GM23248 (cell line): ENCODE data around the gene SMOC2. TPM values are rescaled to one million over a fixed set of nuclear protein-coding genes. Genes with fewer than 3 reads are reported as not detected.

Source experiments
- DNase-seq: peaks from one replicate; pipeline ENCODE4 v3.0.0-alpha.2; 2015
- H2AFZ ChIP-seq: fragments of 200-600 bp; sonication (generic); 2 replicates; pipeline ENCODE4 v1.6.1; 2016; ENCODE audit warnings: antibody characterized with exemption
- H3F3A ChIP-seq: fragments of 200-600 bp; sonication (generic); 2 replicates; pipeline ENCODE4 v1.6.1; 2016; ENCODE audit warnings: mild to moderate bottlenecking, antibody characterized with exemption, mixed run types; ENCODE audit not compliant: insufficient read depth
- H3K27ac ChIP-seq: fragments of 200-600 bp; sonication (generic); 2 replicates; pipeline ENCODE4 v1.5.1; 2016; ENCODE audit warnings: mild to moderate bottlenecking
- H3K27me3 ChIP-seq: fragments of 200-600 bp; sonication (generic); replicated peaks from 2 replicates; pipeline ENCODE4 v1.6.1; 2016; ENCODE audit warnings: mild to moderate bottlenecking; ENCODE audit not compliant: insufficient read depth
- H3K36me3 ChIP-seq: fragments of 200-600 bp; sonication (generic); 2 replicates; pipeline ENCODE4 v1.6.1; 2016; ENCODE audit warnings: low read depth, mild to moderate bottlenecking
- H3K4me1 ChIP-seq: fragments of 200-600 bp; sonication (generic); 2 replicates; pipeline ENCODE4 v1.6.1; 2016; ENCODE audit warnings: mild to moderate bottlenecking; ENCODE audit not compliant: insufficient read depth
- H3K4me2 ChIP-seq: fragments of 200-600 bp; sonication (generic); one replicate; pipeline ENCODE4 v1.6.1; 2016; ENCODE audit warnings: mild to moderate bottlenecking; ENCODE audit not compliant: unreplicated experiment
- H3K4me3 ChIP-seq: fragments of 200-600 bp; sonication (generic); 2 replicates; pipeline ENCODE4 v1.5.1; 2016; ENCODE audit warnings: mild to moderate bottlenecking
- H3K79me2 ChIP-seq: fragments of 200-600 bp; sonication (generic); 2 replicates; pipeline ENCODE4 v1.6.1; 2016; ENCODE audit warnings: mild to moderate bottlenecking; ENCODE audit not compliant: insufficient read depth
- H3K9ac ChIP-seq: fragments of 200-600 bp; sonication (generic); 2 replicates; pipeline ENCODE4 v1.6.1; 2016; ENCODE audit warnings: mild to moderate bottlenecking
- H3K9me2 ChIP-seq: fragments of 200-600 bp; sonication (generic); 2 replicates; pipeline ENCODE4 v1.6.1; 2016; ENCODE audit warnings: mixed run types, mild to moderate bottlenecking, moderate library complexity; ENCODE audit not compliant: insufficient read depth
- H3K9me3 ChIP-seq: fragments of 200-600 bp; sonication (generic); one replicate; pipeline ENCODE4 v1.6.1; 2017; ENCODE audit warnings: low read depth
- H4K20me1 ChIP-seq: fragments of 200-600 bp; sonication (generic); 2 replicates; pipeline ENCODE4 v1.6.0; 2016; ENCODE audit not compliant: insufficient read depth
- EZH2 ChIP-seq: fragments of 200-600 bp; sonication (generic); IDR thresholded peaks from 2 replicates; pipeline ENCODE4 v1.6.1; 2018; ENCODE audit warnings: antibody characterized with exemption, mild to moderate bottlenecking; ENCODE audit not compliant: insufficient read depth, poor library complexity, severe bottlenecking
- EZH2phosphoT487 ChIP-seq: fragments of 200-600 bp; sonication (generic); IDR thresholded peaks from 2 replicates; pipeline ENCODE4 v1.6.1; 2018; ENCODE audit warnings: antibody characterized with exemption, moderate library complexity, mild to moderate bottlenecking, low read depth; ENCODE audit not compliant: insufficient read depth
- WGBS, 2 experiments: methylation state at CpG; one replicate each; pipeline ENCODE4 v1.1.6; 2015 to 2017; ENCODE audit warnings: low lambda C conversion rate in 2 of 2, low coverage in 1 of 2; ENCODE audit errors: missing lambda C conversion rate in 2 of 2; 5-methylcytosine and 5-hydroxymethylcytosine counted together
- in situ Hi-C: fragments of 300-500 bp; cut with MboI; formaldehyde crosslinking; loops from 2 replicates; pipeline ENCODE4 v1.15.0; 2020
- polyA plus RNA-seq: library from polyadenylated mRNA; unstranded; fragments of >200 nt; fragmentation: Nextera tagmentation; extraction: Ambion mirVana; gene quantifications from 2 replicates; pipeline ENCODE4 v1.2.1, GENCODE V29; 2016
- total RNA-seq: library from RNA; depleted of rRNA; stranded (reverse); fragments of >200 nt; shearing (Covaris generic); gene quantifications from 2 replicates; pipeline ENCODE4 v1.2.3, GENCODE V29; 2014

SMOC2 gene
- total and polyA plus RNA-seq, 2 experiments from 2014 or later = not detected

- in situ Hi-C loops = no loop called here
- Histone ChIP-seq H3F3A (no peaks in the 10 kb centered on the region), H3K27me3 (no peaks in the 10 kb centered on the region), H3K79me2 (no peaks in the 10 kb centered on the region), H3K36me3 (no peaks in the 10 kb centered on the region), H3K4me3 (no peak overlapping the region), H3K9me3 (no peaks in the 10 kb centered on the region), H3K4me2 (no peak overlapping the region), H3K9ac (no peak overlapping the region), H3K27ac (no peak overlapping the region), H3K4me1 (no peaks in the 10 kb centered on the region), H4K20me1 (no peaks in the 10 kb centered on the region), H3K9me2 (no peaks in the 10 kb centered on the region), H2AFZ (no peak overlapping the region)
- 62 to 65% methylated on average over 20 to 21 of the region's 21 CpGs for WGBS, 2 experiments
- TF ChIP-seq EZH2 = no peak
- no peak for TF ChIP-seq EZH2phosphoT487
- no peak for DNase-seq
Observed at GRCh38 chr6:168538892-168539811, 98.2 kb downstream of the SMOC2 start.

- no peaks in the 10 kb centered on the region for H3F3A ChIP-seq
- H4K20me1 ChIP-seq = no peaks in the 10 kb centered on the region
- WGBS, 2 experiments = 58 to 61% methylated on average over 15 of the region's 15 CpGs
- no peaks in the 10 kb centered on the region for H3K9me3 ChIP-seq
- H3K4me3 ChIP-seq = no peak overlapping the region
- no peak overlapping the region for H3K27ac ChIP-seq
- no peaks in the 10 kb centered on the region for H3K36me3 ChIP-seq
- no peaks in the 10 kb centered on the region for H3K4me1 ChIP-seq
- H3K79me2 ChIP-seq = no peaks in the 10 kb centered on the region
- TF ChIP-seq EZH2phosphoT487 (no peak), EZH2 (no peak)
- in situ Hi-C loops = no loop called here
- H2AFZ ChIP-seq = no peak overlapping the region
- no peaks in the 10 kb centered on the region for H3K27me3 ChIP-seq
- no peak overlapping the region for H3K4me2 ChIP-seq
- DNase-seq = no peak
- no peak overlapping the region for H3K9ac ChIP-seq
- H3K9me2 ChIP-seq = no peaks in the 10 kb centered on the region
Observed at GRCh38 chr6:168540713-168541291, 99.8 kb downstream of the SMOC2 start.

GRCh38 chr6:168541307-168541706, 100.3 kb downstream of the SMOC2 start:
- H2AFZ ChIP-seq = no peak overlapping the region
- H3K79me2 ChIP-seq = no peaks in the 10 kb centered on the region
- no peak overlapping the region for H3K27ac ChIP-seq
- in situ Hi-C loops = no loop called here
- H3K9ac ChIP-seq = no peak overlapping the region
- no peaks in the 10 kb centered on the region for H4K20me1 ChIP-seq
- WGBS, 2 experiments = 44 to 55% methylated on average over 4 of the region's 4 CpGs
- no peaks in the 10 kb centered on the region for H3K9me2 ChIP-seq
- H3K36me3 ChIP-seq = no peaks in the 10 kb centered on the region
- no peak overlapping the region for H3K4me3 ChIP-seq
- DNase-seq = no peak
- TF ChIP-seq EZH2phosphoT487 (no peak), EZH2 (no peak)
- no peak overlapping the region for H3K4me2 ChIP-seq
- H3K9me3 ChIP-seq = no peaks in the 10 kb centered on the region
- H3K4me1 ChIP-seq = no peaks in the 10 kb centered on the region
- no peaks in the 10 kb centered on the region for H3K27me3 ChIP-seq
- no peaks in the 10 kb centered on the region for H3F3A ChIP-seq

- DNase-seq = no peak
- Histone ChIP-seq H3K27me3 (no peaks in the 10 kb centered on the region), H3K4me1 (no peaks in the 10 kb centered on the region), H3K9ac (no peak overlapping the region), H3K4me3 (no peak overlapping the region), H3K79me2 (no peaks in the 10 kb centered on the region), H3K9me2 (no peaks in the 10 kb centered on the region), H3K4me2 (no peak overlapping the region), H3K36me3 (no peaks in the 10 kb centered on the region), H2AFZ (no peak overlapping the region), H3F3A (no peaks in the 10 kb centered on the region), H3K9me3 (no peaks in the 10 kb centered on the region), H4K20me1 (no peaks in the 10 kb centered on the region), H3K27ac (no peak overlapping the region)
- TF ChIP-seq EZH2phosphoT487 = no peak
- TF ChIP-seq EZH2 = no peak
- in situ Hi-C loops = no loop called here
- WGBS, 2 experiments = 34 to 40% methylated on average over 8 of the region's 8 CpGs
Observed at GRCh38 chr6:168542301-168542700, 101.3 kb downstream of the SMOC2 start.
